ENCODE results near the gene ABL1.

ABL1 gene

DNA sequence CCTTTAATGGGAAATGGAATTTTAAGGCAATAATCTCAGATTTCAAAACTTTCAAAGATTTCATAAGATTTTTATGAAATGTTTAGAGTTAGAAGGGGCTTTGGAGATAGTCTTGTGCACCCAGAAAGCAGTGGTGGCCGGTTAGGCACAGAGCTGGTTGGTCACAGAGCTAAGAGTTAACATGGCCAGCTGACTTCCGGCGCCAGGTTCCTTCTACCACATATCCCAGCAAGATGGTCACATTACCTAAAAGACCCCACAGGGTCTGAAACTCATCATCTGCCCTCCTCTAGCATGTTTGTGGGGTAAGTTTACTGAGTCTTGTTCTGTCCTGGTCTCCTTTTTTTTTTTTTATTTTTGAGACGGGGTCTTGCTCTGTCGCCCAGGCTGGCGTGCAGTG, 42.2 kb downstream of the ABL1 start:
- ATAC-seq (replicated peaks): no peak
- H3K4me3 Mint-ChIP-seq: no peak overlapping the region
- no peaks in the 10 kb centered on the region for H3K4me1 Mint-ChIP-seq (ENCODE audit: low read depth in 2 of 2)
- no peaks in the 10 kb centered on the region for H3K27me3 Mint-ChIP-seq
- H3K27ac Mint-ChIP-seq: no peak overlapping the region
- H3K36me3 Mint-ChIP-seq (ENCODE audit: insufficient read depth): peaks cover 57% of the 10 kb centered on the region
- no peak for DNase-seq
- no peaks in the 10 kb centered on the region for H3K9me3 Mint-ChIP-seq

GRCh38 chr9:130878295-130878694, 43.2 kb downstream of the ABL1 start:
- Mint-ChIP-seq H3K4me1 (ENCODE audit: low read depth in 2 of 2) (no peaks in the 10 kb centered on the region), H3K4me3 (no peak overlapping the region), H3K27me3 (no peaks in the 10 kb centered on the region), H3K9me3 (no peaks in the 10 kb centered on the region), H3K36me3 (ENCODE audit: insufficient read depth) (peaks cover 55% of the 10 kb centered on the region), H3K27ac (no peak overlapping the region)
- DNase-seq: no peak
- no peak for ATAC-seq (replicated peaks)

GRCh38 chr9:130879863-130880411, 44.9 kb downstream of the ABL1 start:
- Mint-ChIP-seq H3K27ac (no peak overlapping the region), H3K4me3 (no peak overlapping the region), H3K36me3 (ENCODE audit: insufficient read depth) (peaks cover 50% of the 10 kb centered on the region), H3K27me3 (no peaks in the 10 kb centered on the region), H3K4me1 (ENCODE audit: low read depth in 2 of 2) (no peaks in the 10 kb centered on the region), H3K9me3 (no peaks in the 10 kb centered on the region)
- ATAC-seq (replicated peaks) (no peak), DNase-seq (no peak)

GRCh38 chr9:130880599-130881220, 45.7 kb downstream of the ABL1 start:
- H3K4me3 Mint-ChIP-seq: no peak overlapping the region
- no peaks in the 10 kb centered on the region for H3K9me3 Mint-ChIP-seq
- no peaks in the 10 kb centered on the region for H3K27me3 Mint-ChIP-seq
- ATAC-seq (replicated peaks): no peak
- H3K36me3 Mint-ChIP-seq (ENCODE audit: insufficient read depth): peaks cover 47% of the 10 kb centered on the region
- H3K27ac Mint-ChIP-seq: peak overlapping the region in 1 of 2 donors; percentile 74
- no peak for DNase-seq
- no peaks in the 10 kb centered on the region for H3K4me1 Mint-ChIP-seq (ENCODE audit: low read depth in 2 of 2)

- Mint-ChIP-seq H3K9me3 (no peaks in the 10 kb centered on the region), H3K27me3 (no peaks in the 10 kb centered on the region), H3K36me3 (ENCODE audit: insufficient read depth) (peaks cover 48% of the 10 kb centered on the region), H3K27ac (peak overlapping the region in 1 of 2 donors; percentile 74), H3K4me3 (no peak overlapping the region), H3K4me1 (ENCODE audit: low read depth in 2 of 2) (no peaks in the 10 kb centered on the region)
- DNase-seq (no peak), ATAC-seq (replicated peaks) (no peak)
Observed at GRCh38 chr9:130881516-130881915, 46.5 kb downstream of the ABL1 start.

DNA sequence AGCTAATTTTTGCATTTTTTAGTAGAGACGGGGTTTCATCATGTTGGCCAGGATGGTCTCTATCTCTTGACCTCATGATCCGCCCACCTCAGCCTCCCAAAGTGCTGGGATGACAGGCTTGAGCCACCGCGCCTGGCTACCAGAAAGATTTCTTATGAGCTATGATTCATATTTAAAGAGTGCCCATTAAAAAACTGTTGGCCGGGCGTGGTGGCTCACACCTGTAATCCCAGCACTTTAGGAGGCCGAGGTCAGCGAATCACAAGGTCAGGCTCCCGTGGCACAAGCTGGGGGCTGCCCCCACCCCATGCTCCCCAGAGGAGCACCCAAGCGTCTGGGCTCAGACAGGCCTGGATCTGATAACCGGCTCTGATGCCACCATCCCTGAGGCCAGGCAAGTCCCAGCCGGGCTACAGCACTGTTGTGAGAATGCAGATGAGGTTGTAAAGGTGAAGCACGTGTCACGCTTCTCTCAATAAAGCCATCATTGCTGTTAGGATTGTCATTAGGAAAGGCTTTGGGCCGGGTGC, 47.7 kb downstream of the ABL1 start:
- Mint-ChIP-seq H3K36me3 (ENCODE audit: insufficient read depth) (peaks cover 54% of the 10 kb centered on the region), H3K4me1 (ENCODE audit: low read depth in 2 of 2) (no peaks in the 10 kb centered on the region), H3K27ac (no peak overlapping the region), H3K27me3 (no peaks in the 10 kb centered on the region), H3K9me3 (no peaks in the 10 kb centered on the region), H3K4me3 (no peak overlapping the region)
- ATAC-seq (replicated peaks) (no peak), DNase-seq (no peak)

DNA sequence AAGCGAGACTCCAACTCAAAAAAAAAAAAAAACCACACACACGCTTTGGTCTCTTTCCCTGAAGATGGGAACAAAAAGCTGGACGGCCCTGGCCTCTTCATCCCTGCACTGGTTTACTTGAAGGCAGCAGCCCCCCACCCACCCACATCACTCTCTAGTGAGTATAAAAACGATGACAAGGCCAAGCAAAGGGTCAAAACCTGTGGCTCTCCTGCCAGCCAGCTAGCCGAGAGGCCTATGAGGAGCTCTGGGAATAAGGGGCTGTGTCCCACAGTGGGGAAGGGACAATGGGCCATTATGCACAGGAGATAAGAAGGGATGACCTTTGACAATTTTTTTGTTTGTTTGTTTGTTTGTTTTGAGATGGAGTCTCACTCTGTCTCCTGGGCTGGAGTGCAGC, 48.4 kb downstream of the ABL1 start:
- H3K4me1 Mint-ChIP-seq (ENCODE audit: low read depth in 2 of 2): no peaks in the 10 kb centered on the region
- peaks cover 53% of the 10 kb centered on the region for H3K36me3 Mint-ChIP-seq (ENCODE audit: insufficient read depth)

GRCh38 chr9:130884111-130884531, 49.1 kb downstream of the ABL1 start:
- DNase-seq (no peak), ATAC-seq (replicated peaks) (no peak)
- Mint-ChIP-seq H3K9me3 (no peaks in the 10 kb centered on the region), H3K27me3 (no peaks in the 10 kb centered on the region), H3K4me1 (ENCODE audit: low read depth in 2 of 2) (no peaks in the 10 kb centered on the region), H3K27ac (no peak overlapping the region), H3K36me3 (ENCODE audit: insufficient read depth) (peaks cover 46% of the 10 kb centered on the region), H3K4me3 (no peak overlapping the region)

More for the DNA sequence above, 48.4 kb downstream of the ABL1 start:
- DNase-seq (no peak), ATAC-seq (replicated peaks) (no peak)
- Mint-ChIP-seq H3K9me3 (no peaks in the 10 kb centered on the region), H3K4me3 (no peak overlapping the region), H3K27ac (no peak overlapping the region), H3K27me3 (no peaks in the 10 kb centered on the region)

DNA sequence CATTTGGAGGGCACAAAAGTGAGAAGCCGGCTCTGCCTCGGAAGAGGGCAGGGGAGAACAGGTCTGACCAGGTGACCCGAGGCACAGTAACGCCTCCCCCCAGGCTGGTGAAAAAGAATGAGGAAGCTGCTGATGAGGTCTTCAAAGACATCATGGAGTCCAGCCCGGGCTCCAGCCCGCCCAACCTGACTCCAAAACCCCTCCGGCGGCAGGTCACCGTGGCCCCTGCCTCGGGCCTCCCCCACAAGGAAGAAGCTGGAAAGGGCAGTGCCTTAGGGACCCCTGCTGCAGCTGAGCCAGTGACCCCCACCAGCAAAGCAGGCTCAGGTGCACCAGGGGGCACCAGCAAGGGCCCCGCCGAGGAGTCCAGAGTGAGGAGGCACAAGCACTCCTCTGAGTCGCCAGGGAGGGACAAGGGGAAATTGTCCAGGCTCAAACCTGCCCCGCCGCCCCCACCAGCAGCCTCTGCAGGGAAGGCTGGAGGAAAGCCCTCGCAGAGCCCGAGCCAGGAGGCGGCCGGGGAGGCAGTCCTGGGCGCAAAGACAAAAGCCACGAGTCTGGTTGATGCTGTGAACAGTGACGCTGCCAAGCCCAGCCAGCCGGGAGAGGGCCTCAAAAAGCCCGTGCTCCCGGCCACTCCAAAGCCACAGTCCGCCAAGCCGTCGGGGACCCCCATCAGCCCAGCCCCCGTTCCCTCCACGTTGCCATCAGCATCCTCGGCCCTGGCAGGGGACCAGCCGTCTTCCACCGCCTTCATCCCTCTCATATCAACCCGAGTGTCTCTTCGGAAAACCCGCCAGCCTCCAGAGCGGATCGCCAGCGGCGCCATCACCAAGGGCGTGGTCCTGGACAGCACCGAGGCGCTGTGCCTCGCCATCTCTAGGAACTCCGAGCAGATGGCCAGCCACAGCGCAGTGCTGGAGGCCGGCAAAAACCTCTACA, 49.8 kb downstream of the ABL1 start:
- no peaks in the 10 kb centered on the region for H3K9me3 Mint-ChIP-seq
- no peak overlapping the region for H3K27ac Mint-ChIP-seq

GRCh38 chr9:130885484-130886375, 50.7 kb downstream of the ABL1 start:
- Mint-ChIP-seq H3K27me3 (no peaks in the 10 kb centered on the region), H3K9me3 (no peaks in the 10 kb centered on the region), H3K27ac (peak overlapping the region in 1 of 2 donors; percentile 19), H3K36me3 (ENCODE audit: insufficient read depth) (peaks cover 44% of the 10 kb centered on the region), H3K4me3 (no peak overlapping the region), H3K4me1 (ENCODE audit: low read depth in 2 of 2) (no peaks in the 10 kb centered on the region)
- ATAC-seq (replicated peaks) (no peak), DNase-seq (no peak)

More for the DNA sequence above, 49.8 kb downstream of the ABL1 start:
- no peaks in the 10 kb centered on the region for H3K27me3 Mint-ChIP-seq
- H3K4me1 Mint-ChIP-seq (ENCODE audit: low read depth in 2 of 2): no peaks in the 10 kb centered on the region
- no peak for ATAC-seq (replicated peaks)
- peaks cover 48% of the 10 kb centered on the region for H3K36me3 Mint-ChIP-seq (ENCODE audit: insufficient read depth)
- no peak for DNase-seq
- no peak overlapping the region for H3K4me3 Mint-ChIP-seq

- ATAC-seq (replicated peaks) (no peak), DNase-seq (no peak)
- no peaks in the 10 kb centered on the region for H3K9me3 Mint-ChIP-seq
- H3K27ac Mint-ChIP-seq: no peak overlapping the region
- H3K4me1 Mint-ChIP-seq (ENCODE audit: low read depth in 2 of 2): no peaks in the 10 kb centered on the region
- H3K27me3 Mint-ChIP-seq: no peaks in the 10 kb centered on the region
- peaks cover 38% of the 10 kb centered on the region for H3K36me3 Mint-ChIP-seq (ENCODE audit: insufficient read depth)
- H3K4me3 Mint-ChIP-seq: no peak overlapping the region
Observed at GRCh38 chr9:130886981-130887380, 51.9 kb downstream of the ABL1 start.

DNA sequence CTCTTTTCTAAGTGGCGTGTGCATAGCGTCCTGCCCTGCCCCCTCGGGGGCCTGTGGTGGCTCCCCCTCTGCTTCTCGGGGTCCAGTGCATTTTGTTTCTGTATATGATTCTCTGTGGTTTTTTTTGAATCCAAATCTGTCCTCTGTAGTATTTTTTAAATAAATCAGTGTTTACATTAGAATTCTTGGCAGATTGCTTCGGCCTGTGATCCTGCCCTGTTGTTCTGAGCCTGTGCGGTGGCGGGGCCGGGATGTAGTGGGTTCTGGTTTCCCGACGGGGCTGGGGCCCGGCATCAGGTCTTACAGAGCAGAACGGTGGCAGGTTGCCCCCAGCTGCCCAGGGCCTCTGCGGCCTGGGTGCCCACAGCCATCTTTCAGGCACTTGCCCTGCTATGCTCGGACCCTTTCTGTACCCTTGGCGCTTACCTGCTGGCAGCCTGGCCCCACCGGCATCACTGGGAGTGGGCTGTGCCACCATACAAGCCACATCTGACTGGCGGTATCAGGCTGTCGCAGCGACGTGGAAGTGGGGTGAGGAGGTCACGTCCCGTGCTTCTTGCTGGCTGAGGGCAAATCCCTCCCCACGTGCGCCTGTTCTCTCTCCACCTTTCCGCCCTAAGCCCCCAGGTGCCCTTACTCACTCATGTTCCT, 52.6 kb downstream of the ABL1 start:
- ATAC-seq (replicated peaks) (no peak), DNase-seq (no peak)
- no peaks in the 10 kb centered on the region for H3K4me1 Mint-ChIP-seq (ENCODE audit: low read depth in 2 of 2)
- no peak overlapping the region for H3K4me3 Mint-ChIP-seq
- H3K27ac Mint-ChIP-seq: peak overlapping the region in 1 of 2 donors; percentile 39
- peaks cover 39% of the 10 kb centered on the region for H3K36me3 Mint-ChIP-seq (ENCODE audit: insufficient read depth)
- no peaks in the 10 kb centered on the region for H3K9me3 Mint-ChIP-seq
- H3K27me3 Mint-ChIP-seq: no peaks in the 10 kb centered on the region
